Ramos (cell line): ENCODE data around the gene HSPA9.

ENCODE experiments used
- in situ Hi-C: fragments of 300-500 bp; cut with MboI; formaldehyde crosslinking; loops from one replicate; pipeline ENCODE4 v1.14.3; 2022; ENCODE audit warnings: low sequenced_read_pairs; ENCODE audit not compliant: unreplicated experiment

HSPA9 gene

GRCh38 chr5:138596105-138596881 is 21.1 kb upstream of the HSPA9 start:
- in situ Hi-C loops: no loop called here

- in situ Hi-C loops: no loop called here
Measured at GRCh38 chr5:138595180-138595795, 20.1 kb upstream of the HSPA9 start.

GRCh38 chr5:138594305-138595058 is 19.3 kb upstream of the HSPA9 start:
- in situ Hi-C loops: no loop called here

DNA sequence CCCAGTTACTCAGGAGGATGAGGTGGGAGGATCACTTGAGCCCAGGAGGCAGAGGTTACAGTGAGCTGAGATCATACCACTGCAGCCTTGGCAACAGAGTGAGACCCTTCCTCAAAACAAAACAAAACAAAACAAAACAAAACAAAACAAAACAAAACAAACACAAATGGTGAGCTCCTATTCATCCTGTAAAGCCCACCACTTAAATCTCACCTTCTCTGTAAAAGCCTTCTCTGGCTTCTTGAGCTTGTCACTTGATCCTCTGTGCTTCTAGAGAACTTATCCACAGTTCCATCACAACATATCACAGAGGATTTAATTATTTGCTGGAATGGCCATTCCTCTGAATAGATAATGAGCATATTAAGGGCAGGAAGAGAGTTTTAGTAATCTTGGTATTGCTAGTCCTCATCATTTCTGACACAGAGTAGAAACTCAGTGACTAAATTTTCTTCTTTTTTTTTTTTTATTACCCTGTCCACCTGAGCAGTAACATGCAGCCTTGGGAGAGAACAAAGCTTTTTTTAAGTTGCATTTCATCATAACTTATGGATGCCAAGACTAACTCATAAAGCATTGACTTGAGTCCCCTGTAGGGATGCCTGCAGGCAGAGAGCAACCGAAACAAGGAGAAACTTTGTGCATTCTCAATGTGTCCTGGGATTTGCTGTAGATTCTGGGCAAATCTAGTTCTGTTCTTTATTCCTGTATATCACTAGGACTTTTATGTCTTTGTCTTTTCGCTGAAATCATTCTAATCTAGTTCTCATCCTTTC is 13.0 kb upstream of the HSPA9 start:
- in situ Hi-C loops: no loop called here

GRCh38 chr5:138585157-138585556 is 10.0 kb upstream of the HSPA9 start:
- in situ Hi-C loops: no loop called here

GRCh38 chr5:138583984-138584637 is 8.9 kb upstream of the HSPA9 start:
- in situ Hi-C loops: no loop called here

GRCh38 chr5:138582959-138583358 is 7.8 kb upstream of the HSPA9 start:
- in situ Hi-C loops: no loop called here

DNA sequence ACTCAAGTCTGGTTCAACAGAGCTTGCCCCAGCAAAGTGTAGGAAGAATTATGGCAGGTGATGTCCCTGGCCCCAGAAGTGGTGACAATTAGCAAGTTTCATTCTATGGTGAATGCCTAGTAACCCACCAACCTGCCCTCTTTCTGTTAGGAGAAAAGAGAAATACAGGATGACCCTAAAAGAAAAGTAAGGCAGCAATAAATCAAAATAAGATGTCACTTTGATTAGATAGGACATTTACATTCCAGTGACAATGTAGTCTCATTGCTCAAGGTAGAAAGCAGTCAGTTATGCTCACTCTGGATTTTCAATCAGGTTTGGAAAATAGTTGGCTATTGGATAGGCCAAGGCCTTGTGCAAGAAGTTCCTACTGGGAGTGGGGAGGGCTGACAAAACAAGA is 5.6 kb upstream of the HSPA9 start:
- in situ Hi-C loops: no loop called here

GRCh38 chr5:138580001-138580400 is 4.8 kb upstream of the HSPA9 start:
- in situ Hi-C loops: no loop called here

- in situ Hi-C loops: no loop called here
Measured at GRCh38 chr5:138579517-138579863, 4.3 kb upstream of the HSPA9 start.

DNA sequence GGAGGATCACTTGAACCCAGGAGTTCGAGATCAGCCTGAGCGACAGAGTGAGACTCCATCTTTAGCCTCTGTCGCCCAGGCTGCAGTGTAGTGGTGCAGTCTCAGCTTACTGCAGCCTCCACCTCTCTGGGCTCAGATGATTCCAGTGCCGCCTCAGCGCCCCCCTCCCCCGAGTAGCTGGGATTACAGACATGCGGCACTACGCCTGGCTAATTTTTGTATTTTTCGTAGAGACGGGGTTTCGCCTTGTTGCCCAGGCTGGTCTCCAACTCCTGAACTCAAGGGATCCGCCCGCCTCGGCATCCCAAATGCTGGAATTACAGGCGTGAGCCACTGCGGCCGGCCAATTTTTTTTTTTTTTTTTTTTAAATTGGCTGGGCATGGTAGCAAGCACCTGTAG is 2.3 kb upstream of the HSPA9 start:
- in situ Hi-C loops: no loop called here

DNA sequence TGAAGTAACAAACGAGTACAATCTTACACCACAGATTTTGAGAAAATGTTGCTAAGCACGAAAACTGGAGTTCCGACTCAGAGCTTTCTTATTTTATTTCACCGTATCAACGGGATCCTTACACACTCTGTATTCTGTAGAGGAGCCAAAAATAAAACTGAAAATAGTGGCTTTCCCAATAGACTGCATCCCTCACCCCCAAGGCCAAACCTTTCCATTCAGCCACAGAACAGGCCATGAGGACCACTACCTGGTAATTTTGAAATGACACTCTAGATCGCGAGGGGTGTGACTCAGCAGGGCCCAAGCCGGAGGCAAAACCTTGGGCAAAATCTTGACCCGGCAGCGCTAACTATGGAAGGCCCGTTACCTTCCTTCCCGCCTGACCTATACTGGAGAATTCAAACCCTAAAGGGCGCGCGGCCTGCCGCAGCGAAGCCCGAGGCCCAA is 432 bp downstream of the HSPA9 start:
- in situ Hi-C loops: no loop called here

DNA sequence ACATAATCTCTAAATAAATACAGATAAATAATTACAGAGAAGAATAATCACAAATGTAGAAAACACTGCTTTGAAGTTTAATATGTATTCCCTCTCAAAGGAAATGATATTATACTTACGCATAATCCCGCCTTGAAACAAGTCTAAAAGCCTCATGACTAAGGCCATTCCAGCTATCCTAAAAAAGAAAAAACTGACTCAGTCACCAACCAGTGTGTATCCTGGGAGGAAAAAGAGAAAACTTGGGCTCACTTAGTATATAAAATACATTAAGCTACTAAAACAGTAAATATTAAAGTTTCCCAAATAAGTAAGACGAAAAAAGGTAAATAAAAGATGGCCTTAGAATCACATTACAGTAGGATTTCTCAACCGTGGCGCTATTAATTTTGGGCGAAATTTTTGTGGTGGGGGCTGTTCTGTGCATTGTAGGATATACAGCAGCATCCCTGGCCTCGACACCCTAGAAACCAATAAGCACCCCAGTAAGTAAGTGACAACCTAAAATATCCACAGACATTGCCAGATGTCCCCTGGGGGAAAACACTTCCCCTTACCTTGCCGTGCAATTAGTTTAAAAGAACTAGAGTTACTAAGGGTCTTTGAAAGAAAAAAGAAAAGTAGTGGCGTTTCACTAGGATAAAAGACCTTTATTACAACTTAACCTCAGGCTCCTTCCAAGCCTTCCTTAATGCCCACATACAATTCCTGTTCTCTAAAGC is 1.1 kb downstream of the HSPA9 start:
- in situ Hi-C loops: no loop called here

DNA sequence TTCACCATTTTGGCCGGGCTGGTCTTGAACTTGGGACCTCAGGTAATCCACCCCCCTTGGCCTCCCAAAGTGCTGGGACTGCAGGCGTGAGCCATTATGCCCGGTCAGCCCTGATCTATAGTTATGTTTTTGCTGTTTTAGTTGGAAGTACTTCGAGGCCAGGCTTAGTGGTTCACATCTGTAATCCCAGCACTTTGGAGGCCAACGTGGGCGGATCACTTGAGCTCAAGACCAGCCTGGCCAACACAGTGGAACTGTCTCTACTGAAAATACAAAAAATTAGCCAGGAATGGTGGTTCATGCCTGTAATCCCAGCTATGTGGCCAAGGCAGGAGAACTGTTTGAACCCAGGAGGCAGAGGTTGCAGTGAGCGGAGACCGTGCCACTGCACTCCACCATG is 2.0 kb downstream of the HSPA9 start:
- in situ Hi-C loops: no loop called here

DNA sequence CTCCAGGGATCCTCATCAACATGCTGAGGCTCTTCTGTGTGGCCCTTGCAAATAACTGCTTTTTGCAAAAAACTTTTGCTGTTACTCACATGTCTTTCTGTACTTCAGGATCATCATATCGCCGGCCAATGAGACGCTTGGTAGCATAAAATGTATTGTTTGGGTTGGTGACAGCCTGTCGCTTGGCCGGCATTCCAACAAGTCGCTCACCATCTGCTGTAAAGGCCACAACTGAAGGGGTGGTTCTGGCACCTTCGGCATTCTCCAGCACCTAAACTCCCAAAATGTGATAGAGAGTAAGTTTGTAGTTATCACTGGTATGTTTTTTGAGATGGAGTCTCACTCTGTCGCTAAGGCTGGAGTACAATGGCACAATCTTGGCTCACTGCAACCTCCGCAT is 4.3 kb downstream of the HSPA9 start:
- in situ Hi-C loops: no loop called here

GRCh38 chr5:138569782-138570181 is 5.4 kb downstream of the HSPA9 start:
- in situ Hi-C loops: no loop called here

DNA sequence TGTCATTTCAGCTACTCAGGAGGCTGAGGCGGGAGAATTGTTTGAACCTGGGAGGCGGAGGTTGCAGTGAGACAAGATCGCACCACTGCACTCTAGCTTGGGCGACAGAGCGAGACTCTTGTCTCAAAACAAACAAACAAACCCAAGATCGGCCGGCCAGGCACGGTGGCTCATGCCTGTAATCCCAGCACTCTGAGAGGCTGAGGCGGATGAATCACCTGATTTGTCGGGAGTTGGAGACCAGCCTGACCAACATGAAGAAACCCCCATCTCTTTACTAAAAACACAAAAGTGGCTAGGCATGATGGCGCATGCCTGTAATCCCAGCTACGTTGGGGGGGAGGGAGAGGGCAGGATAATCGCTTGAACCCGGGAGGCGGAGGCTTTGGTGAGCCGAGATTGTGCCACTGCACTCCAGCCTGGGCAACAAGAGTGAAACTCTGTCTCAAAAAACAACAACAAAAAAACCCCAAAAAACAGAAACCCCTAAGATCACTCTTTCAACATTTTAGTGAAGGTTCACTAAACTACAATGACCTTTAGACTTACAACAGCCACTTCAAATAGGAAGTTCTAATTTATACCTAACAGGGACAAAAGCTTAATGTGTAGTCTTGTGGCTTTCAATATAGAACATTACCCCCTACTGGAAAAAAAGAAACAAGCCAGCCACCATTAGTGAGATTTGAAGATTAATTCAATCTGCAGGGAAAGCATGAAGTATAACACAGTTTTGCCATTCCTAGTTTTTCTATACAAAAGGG is 7.0 kb downstream of the HSPA9 start:
- in situ Hi-C loops: no loop called here

DNA sequence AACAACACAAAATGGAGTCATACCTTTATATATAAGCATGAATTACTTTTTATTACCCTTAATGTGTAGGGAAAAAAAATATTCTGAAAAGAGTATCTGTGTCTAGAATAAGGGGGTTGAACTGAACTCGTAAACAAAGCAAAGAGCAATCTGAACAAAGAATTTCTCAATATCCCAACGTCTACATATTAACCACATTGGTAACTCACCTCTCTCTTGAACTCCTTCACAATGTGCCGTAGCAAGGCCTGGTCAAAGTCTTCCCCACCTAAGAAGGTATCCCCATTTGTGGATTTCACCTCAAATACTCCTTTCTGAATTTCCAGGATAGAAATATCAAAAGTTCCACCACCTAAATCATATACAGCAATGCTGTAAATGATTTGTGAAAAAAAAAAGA is 8.4 kb downstream of the HSPA9 start:
- in situ Hi-C loops: no loop called here
